ENCODE data around the gene TBC1D22A. TPM values are rescaled to one million over a fixed set of nuclear protein-coding genes. Genes with fewer than 3 reads are reported as not detected.

Gene TBC1D22A
- total and polyA plus RNA-seq, 2 experiments from 2014 or later: 16.6 to 18.5 TPM

- no peaks in the 10 kb centered on the region for H3K9me3 ChIP-seq (ENCODE audit: low read depth)
- no peak overlapping the region for H3K4me3 ChIP-seq
- H3K27ac ChIP-seq: no peak overlapping the region
- no peaks in the 10 kb centered on the region for H3K36me3 ChIP-seq
- no peaks in the 10 kb centered on the region for H3K4me1 ChIP-seq (ENCODE audit: low read depth)
- no peak for TF ChIP-seq CTCF (IDR thresholded peaks at IDR 0.05; ENCODE audit: low read depth, low read length)
- DNase-seq (ENCODE audit: low read depth in 1 of 2, low spot score in 1 of 2): no peak
- H3K27me3 ChIP-seq: no peaks in the 10 kb centered on the region
These were observed 342.6 kb downstream of the TBC1D22A start for GRCh38 chr22:47105085-47105484.

GRCh38 chr22:47106806-47107205, 344.4 kb downstream of the TBC1D22A start:
- Histone ChIP-seq H3K4me3 (no peak overlapping the region), H3K36me3 (no peaks in the 10 kb centered on the region), H3K27ac (no peak overlapping the region), H3K4me1 (ENCODE audit: low read depth) (no peaks in the 10 kb centered on the region), H3K9me3 (ENCODE audit: low read depth) (no peaks in the 10 kb centered on the region), H3K27me3 (no peaks in the 10 kb centered on the region)
- no peak for TF ChIP-seq CTCF (IDR thresholded peaks at IDR 0.05; ENCODE audit: low read depth, low read length)
- no peak for DNase-seq (ENCODE audit: low read depth in 1 of 2, low spot score in 1 of 2)

DNA sequence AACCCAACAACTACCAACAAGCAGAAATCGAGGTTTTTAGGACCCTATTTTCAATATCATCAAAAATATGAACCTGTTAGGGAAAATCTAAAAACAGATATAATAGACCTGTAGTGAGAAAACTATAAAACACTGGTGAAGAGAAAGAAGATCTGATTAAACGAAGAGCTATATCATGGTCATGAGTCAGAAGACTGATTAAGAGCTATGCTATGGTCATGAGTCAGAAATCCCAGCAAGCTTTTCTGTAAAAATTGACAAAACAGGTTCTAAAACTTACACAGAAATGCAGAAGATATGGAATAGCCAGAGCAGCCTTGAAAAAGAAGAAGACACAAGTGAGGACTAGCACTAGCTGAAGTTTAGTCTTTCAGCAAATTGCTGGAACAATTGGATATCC, 345.0 kb downstream of the TBC1D22A start:
- H3K27me3 ChIP-seq: no peaks in the 10 kb centered on the region
- DNase-seq (ENCODE audit: low read depth in 1 of 2, low spot score in 1 of 2): peak in 1 of 2 donors; percentile 68
- no peaks in the 10 kb centered on the region for H3K9me3 ChIP-seq (ENCODE audit: low read depth)
- no peaks in the 10 kb centered on the region for H3K4me1 ChIP-seq (ENCODE audit: low read depth)
- no peak overlapping the region for H3K4me3 ChIP-seq
- H3K27ac ChIP-seq: no peak overlapping the region
- no peaks in the 10 kb centered on the region for H3K36me3 ChIP-seq
- TF ChIP-seq CTCF (IDR thresholded peaks at IDR 0.05; ENCODE audit: low read depth, low read length): no peak

GRCh38 chr22:47110817-47111443, 348.5 kb downstream of the TBC1D22A start:
- Histone ChIP-seq H3K27ac (no peak overlapping the region), H3K4me1 (ENCODE audit: low read depth) (no peaks in the 10 kb centered on the region), H3K27me3 (no peaks in the 10 kb centered on the region), H3K9me3 (ENCODE audit: low read depth) (no peaks in the 10 kb centered on the region), H3K4me3 (no peak overlapping the region), H3K36me3 (no peaks in the 10 kb centered on the region)
- no peak for TF ChIP-seq CTCF (IDR thresholded peaks at IDR 0.05; ENCODE audit: low read depth, low read length)
- peak in 1 of 2 donors; percentile 94 for DNase-seq (ENCODE audit: low read depth in 1 of 2, low spot score in 1 of 2)

GRCh38 chr22:47111626-47112581, 349.5 kb downstream of the TBC1D22A start:
- DNase-seq (ENCODE audit: low read depth in 1 of 2, low spot score in 1 of 2): peak in 1 of 2 donors; percentile 61
- no peak for TF ChIP-seq CTCF (IDR thresholded peaks at IDR 0.05; ENCODE audit: low read depth, low read length)
- no peaks in the 10 kb centered on the region for H3K27me3 ChIP-seq
- H3K9me3 ChIP-seq (ENCODE audit: low read depth): no peaks in the 10 kb centered on the region
- H3K4me1 ChIP-seq (ENCODE audit: low read depth): no peaks in the 10 kb centered on the region
- no peak overlapping the region for H3K27ac ChIP-seq
- no peak overlapping the region for H3K4me3 ChIP-seq
- no peaks in the 10 kb centered on the region for H3K36me3 ChIP-seq

All from cardiac muscle cell (in vitro differentiated cells and primary cell).